Measurements from ENCODE around the gene LDB2.

The LDB2 gene

DNA sequence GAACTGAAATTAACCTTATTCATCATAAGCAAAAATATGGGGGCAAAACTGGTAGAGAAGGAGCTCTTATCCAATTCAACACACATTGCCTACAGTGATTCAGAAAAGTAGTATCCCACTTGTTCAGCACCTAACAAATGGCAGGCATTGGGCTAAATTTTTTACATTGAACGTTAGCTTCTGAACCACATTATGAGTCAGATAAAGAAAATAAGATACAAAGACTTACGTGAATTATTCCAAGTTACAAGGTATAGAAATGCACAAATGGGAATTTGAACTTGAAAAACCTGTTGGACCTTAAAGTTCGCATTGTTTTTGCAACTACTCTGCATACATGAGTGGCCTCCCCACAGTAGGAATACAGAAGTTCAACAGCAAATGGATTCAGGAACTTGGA lies 210.6 kb downstream of the LDB2 start:
- TF ChIP-seq GATA1 (IDR thresholded peaks at IDR 0.05; ENCODE audit: low read depth, low read length) (no peak), POLR2A (IDR thresholded peaks at IDR 0.05; ENCODE audit: low read length) (no peak)
- no peak for DNase-seq

DNA sequence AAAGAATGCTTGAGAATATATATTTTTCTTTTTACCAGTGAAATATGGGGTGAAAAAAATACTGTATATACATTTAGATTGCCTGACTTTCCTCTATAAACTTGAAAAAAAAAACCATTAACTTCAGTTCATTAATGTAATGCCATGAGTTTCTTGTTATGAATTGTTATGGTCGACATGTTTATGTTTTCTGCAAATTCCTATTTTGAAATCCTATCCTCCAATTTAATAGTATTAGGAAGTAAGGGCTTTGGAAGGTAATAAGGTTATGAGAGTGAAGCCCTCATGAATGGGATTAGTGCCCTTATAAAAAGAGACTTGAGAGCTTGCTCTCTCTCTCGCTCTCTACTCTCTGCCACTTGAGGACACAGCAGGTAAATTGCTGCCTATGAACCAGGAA lies 211.4 kb downstream of the LDB2 start:
- no peak for DNase-seq
- TF ChIP-seq GATA1 (IDR thresholded peaks at IDR 0.05; ENCODE audit: low read depth, low read length) (no peak), POLR2A (IDR thresholded peaks at IDR 0.05; ENCODE audit: low read length) (no peak)

DNA sequence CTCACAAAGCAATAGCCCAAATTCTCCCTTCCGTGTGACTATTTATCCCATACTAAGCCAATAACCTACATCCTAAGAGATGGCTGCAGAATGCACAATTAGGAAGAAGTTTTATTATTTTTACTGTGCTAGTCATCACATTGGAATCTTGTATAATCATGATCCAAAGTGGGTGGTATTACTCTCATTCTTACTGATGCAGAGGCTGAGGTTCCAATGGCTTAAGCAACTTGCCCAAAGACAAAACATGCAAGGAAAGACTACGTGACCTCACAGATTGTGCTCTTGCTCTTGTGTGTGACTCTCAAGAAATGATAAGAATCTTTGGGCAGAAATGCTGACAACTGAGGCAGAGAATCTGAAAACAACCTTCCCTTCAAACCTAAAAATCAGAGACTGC lies 212.2 kb downstream of the LDB2 start:
- TF ChIP-seq POLR2A (IDR thresholded peaks at IDR 0.05; ENCODE audit: low read length) (no peak), GATA1 (IDR thresholded peaks at IDR 0.05; ENCODE audit: low read depth, low read length) (no peak)
- no peak for DNase-seq

DNA sequence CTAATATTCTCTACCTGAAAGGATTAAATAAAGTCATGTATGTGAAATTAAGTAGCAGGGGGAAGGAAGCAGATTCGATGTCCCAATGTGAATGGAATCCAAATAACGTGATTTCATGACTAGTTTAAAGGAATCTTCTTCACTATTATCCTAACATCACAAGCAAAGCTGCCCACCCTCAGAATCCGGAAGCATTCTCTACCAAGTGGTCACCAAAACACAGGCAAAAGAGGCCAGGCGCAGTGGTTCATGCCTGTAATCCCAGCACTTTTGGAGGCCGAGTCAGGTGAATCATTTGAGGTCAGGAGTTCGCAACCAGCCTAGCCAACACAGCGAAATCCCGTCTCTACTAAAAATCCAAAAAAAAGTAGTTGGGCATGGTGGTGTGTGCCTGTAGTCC lies 212.9 kb downstream of the LDB2 start:
- no peak for TF ChIP-seq GATA1 (IDR thresholded peaks at IDR 0.05; ENCODE audit: low read depth, low read length)
- TF ChIP-seq POLR2A (IDR thresholded peaks at IDR 0.05; ENCODE audit: low read length) = no peak
- no peak for DNase-seq

DNA sequence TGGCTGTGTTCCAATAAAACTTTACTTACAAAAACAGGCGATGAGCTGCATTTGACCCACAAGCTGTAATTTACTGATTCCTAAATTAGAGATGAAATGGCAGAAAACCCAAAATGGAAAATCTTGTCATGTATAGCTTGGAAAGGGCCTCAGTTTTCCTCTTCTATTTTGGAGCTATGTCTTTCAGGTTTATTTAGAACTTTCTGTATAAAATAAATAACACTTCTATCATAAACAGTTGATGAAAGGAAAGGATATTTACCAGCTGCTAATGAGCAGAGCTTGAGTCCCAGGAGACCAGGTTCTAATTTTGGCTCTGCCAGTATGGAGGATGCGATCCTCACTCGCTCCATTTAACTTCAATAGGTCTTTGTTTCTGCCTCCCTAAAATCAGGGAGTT lies 213.5 kb downstream of the LDB2 start:
- TF ChIP-seq POLR2A (IDR thresholded peaks at IDR 0.05; ENCODE audit: low read length) (no peak), GATA1 (IDR thresholded peaks at IDR 0.05; ENCODE audit: low read depth, low read length) (no peak)

DNA sequence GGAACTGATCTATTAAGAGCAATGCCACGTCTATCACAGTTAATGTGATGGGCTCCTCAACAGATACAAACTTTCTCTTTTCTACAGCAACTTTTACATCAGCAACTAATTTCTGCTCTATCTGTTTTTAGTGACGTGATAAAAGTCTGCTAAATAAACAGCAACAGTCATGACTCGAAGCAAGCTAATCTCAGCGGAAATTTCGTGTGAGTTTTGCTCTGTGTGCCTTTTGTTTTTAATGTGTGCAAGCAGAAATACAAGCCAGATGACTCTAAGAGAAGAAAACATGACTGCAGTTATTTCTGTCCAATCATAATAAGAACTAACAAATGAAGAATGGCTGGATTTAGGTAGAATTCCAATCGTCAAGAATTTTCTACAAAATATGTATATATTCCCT lies 214.3 kb downstream of the LDB2 start:
- no peak for TF ChIP-seq POLR2A (IDR thresholded peaks at IDR 0.05; ENCODE audit: low read length)
- no peak for TF ChIP-seq GATA1 (IDR thresholded peaks at IDR 0.05; ENCODE audit: low read depth, low read length)
- no peak for DNase-seq

More for the DNA sequence above, 213.5 kb downstream of the LDB2 start:
- DNase-seq = no peak

DNA sequence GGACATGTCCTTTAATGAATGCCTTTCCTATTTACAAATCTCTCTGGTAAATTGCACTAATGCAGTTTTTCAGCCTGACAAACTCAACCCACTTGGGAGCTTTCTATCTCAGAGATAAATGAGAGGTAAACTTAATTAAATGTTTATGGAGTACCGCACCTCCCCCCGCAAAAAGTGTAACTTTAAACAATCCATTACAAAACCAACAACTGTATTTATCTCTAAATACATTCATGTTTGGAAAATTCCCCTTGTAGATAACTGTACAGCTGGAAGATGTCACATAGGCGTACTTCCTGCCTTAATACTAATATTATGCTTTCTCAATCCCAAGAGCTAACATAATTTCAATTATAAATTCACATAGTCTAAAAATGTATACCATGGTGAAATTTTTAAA lies 215.5 kb downstream of the LDB2 start:
- TF ChIP-seq POLR2A (IDR thresholded peaks at IDR 0.05; ENCODE audit: low read length) = no peak
- no peak for TF ChIP-seq GATA1 (IDR thresholded peaks at IDR 0.05; ENCODE audit: low read depth, low read length)
- no peak for DNase-seq

DNA sequence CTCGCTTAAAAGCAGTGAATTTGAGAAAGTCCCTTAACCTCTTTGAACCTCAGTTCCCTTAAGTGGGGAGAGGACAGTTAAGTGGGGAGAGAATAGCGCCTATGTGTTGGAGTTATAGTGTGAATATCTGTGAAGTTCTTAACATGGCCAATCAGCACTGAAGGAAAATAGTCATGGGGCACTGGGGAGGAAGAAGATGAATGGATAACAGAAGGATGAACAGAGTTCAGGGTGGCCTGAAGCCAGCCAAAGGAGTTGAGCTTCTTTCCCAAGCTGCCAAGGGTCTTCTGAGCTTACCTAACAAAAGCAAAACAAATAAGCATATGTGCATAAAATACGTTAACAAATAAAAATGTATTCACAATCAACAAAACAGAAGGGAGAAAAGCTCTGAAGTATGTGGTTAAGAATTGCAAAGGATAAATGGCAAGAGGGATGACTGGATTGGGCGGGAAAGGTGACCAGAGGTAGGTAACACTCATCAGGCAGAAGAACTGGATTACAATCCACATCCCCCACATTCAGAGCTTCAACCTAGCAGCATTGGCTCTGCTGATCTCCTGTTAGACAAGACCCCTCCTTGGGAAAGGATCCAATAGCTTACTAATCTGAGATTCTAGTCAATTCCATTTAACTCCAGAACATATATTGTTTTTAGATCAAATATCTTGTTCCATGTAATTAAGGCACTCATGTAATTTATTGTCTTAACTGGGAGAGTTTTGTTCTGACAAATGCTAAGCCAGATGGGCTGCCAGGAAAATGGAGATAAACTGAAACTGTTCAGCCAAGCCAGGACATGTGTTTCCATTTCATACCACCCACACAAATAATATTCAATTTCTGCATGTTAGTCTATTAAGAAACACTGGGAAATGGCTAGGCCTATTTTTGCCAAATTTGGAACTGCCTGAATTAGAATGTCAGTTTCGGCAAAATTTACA lies 221.2 kb downstream of the LDB2 start:
- TF ChIP-seq POLR2A (IDR thresholded peaks at IDR 0.05; ENCODE audit: low read length) (no peak), GATA1 (IDR thresholded peaks at IDR 0.05; ENCODE audit: low read depth, low read length) (no peak)
- DNase-seq = no peak

DNA sequence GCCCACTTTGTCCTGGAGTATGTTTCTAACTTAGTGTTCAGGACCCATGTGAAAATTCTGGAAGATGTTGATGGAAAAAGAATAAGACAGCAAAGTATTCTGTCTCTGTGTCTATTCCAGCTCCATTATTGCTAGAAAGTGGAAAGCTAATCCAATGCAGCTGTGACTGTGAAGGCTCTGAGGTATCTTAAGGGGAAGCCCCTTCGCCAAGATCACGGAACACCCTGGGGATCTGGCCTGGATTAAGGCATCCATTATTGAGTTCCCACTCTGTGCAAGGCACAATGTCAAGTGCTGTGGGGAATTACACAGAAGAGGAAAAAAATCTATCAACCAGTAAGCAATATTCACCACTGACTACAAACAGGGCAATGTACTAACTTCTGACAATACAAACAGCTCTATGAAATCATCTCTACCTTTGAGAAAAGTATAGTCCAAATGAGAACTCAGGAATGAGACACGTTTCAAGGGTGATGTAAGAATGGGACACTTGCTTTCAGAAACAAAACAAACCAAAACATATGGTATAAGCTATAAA lies 222.1 kb downstream of the LDB2 start:
- TF ChIP-seq GATA1 (IDR thresholded peaks at IDR 0.05; ENCODE audit: low read depth, low read length) (no peak), POLR2A (IDR thresholded peaks at IDR 0.05; ENCODE audit: low read length) (no peak)
- no peak for DNase-seq

DNA sequence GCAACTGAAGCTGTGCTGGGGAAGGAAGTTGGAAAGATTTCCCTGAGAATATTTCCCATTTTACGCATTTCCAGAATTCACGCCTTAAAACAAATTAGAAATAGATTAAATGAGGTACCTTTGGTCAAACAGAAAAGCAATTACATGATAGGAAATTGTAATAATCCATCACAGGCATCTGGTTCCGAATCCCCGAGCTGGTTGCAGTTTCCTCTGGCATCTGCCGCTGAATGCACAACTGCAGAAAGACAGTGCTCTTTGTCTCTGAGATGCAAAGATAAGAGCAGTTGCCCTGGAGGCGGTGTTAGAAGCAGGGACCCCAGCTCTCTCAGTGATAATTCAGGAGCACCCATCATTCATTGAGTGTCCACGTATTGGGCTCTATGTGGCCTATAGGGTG lies 224.4 kb downstream of the LDB2 start:
- TF ChIP-seq GATA1 (IDR thresholded peaks at IDR 0.05; ENCODE audit: low read depth, low read length) = no peak
- TF ChIP-seq POLR2A (IDR thresholded peaks at IDR 0.05; ENCODE audit: low read length) = no peak
- DNase-seq = no peak

DNA sequence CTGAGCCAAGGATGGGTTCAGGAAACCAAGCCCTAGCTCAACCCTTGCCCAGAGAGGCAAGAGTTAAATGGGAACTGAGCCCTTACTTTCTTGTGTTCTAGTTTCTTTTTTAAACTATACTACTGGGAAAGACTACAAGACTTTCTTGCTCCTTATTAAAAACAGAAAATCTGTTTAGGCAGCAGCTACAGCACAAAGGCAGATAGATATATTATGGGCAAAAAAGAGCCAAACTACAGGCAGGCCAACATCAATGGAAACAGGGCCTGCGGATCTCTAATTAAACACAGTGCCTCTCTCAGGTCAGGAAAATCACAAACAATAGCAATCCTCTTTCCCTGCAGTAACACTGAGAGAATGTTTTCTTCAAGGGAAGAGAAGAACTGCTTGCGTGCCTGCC lies 226.0 kb downstream of the LDB2 start:
- TF ChIP-seq POLR2A (IDR thresholded peaks at IDR 0.05; ENCODE audit: low read length) (no peak), GATA1 (IDR thresholded peaks at IDR 0.05; ENCODE audit: low read depth, low read length) (no peak)
- DNase-seq = no peak

DNA sequence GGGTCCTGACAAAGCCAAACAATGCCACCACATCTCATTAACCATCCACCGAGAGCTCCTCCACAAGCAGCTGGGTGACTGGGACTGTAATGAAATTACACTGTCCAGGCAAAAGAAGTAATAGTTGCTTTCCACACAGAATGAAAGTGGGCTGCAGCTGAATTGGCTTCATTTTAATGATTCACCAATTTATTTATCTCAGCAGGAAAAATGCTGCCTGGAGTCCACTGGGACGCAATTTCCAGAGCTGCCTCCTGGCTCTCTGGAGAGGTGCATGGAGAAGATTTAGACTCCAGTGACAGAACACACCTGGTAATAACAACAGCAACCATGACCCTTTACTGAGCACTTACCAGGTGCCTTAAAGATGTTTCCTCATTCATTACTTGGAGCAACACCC lies 226.7 kb downstream of the LDB2 start:
- DNase-seq = no peak
- no peak for TF ChIP-seq POLR2A (IDR thresholded peaks at IDR 0.05; ENCODE audit: low read length)
- no peak for TF ChIP-seq GATA1 (IDR thresholded peaks at IDR 0.05; ENCODE audit: low read depth, low read length)

DNA sequence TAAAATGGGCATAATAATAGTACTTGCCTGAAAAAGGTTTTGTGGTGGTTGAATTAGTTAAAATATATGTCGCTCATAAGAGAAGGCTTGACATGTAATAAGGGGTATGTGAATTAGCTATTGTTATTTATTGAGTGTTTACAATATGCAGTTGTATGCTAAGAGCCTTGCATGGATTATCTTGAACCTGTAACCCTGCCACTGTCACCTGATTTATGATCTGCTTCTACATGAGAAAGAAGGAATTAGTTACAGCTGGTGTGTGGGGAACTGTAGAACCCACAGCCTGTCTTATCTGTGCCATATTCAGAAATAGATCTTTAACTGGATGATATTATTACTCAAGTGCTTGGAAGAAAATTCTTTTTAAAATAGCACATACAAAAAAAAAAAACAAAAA lies 227.7 kb downstream of the LDB2 start:
- no peak for DNase-seq

DNA sequence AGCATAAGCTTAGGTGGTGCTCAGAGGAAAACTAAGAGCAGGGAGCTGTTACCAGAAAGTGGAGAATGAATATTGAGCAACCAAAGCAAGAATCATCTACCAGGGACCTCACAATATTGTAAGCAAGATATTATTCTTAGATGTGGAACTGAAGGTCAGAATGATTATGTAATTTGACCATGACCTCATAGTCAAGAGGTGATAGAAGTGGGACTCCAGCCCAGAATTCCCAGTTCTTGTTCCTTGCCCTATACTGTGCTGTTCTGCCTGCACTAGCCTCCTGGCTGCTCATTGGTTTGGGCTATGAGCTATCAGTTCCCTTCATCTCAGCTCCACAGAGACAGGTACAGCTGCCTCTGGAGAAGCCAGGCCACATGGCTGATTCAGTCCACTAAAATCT lies 229.4 kb downstream of the LDB2 start:
- TF ChIP-seq POLR2A (IDR thresholded peaks at IDR 0.05; ENCODE audit: low read length) = no peak
- TF ChIP-seq GATA1 (IDR thresholded peaks at IDR 0.05; ENCODE audit: low read depth, low read length) = no peak
- DNase-seq = no peak

More for the DNA sequence above, 227.7 kb downstream of the LDB2 start:
- TF ChIP-seq GATA1 (IDR thresholded peaks at IDR 0.05; ENCODE audit: low read depth, low read length) = no peak
- no peak for TF ChIP-seq POLR2A (IDR thresholded peaks at IDR 0.05; ENCODE audit: low read length)

DNA sequence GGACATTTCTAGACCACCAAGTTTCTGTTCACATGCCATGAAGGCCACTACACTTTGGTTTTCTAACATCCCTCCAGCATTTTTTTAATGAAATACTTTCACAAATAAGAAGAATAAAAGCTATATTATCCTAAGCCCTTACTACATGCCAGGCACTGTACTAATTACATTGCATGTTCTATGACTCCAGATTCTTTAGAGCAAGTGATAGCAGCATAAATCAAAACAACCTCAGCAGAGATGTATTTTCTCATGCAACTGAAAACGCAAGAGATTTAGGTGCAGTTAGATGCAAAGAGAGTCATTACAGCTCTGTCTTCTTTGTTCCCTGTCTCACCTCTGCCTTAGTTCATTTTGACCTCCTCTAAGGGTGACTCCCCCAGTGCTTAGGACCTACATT lies 230.0 kb downstream of the LDB2 start:
- no peak for DNase-seq
- TF ChIP-seq GATA1 (IDR thresholded peaks at IDR 0.05; ENCODE audit: low read depth, low read length) (no peak), POLR2A (IDR thresholded peaks at IDR 0.05; ENCODE audit: low read length) (no peak)

Data from erythroblast (primary cell).